Thyroid gland (tissue), 4 donors: Measurements from ENCODE around the gene RALGDS.

Experiments
- CTCF ChIP-seq, 6 experiments: fragments of 200-600 bp in 3 of 6; fragments of 450-650 bp in 3 of 6; sonication (generic) in 3 of 6; IDR thresholded peaks; one replicate each; pipeline ENCODE4 v1.5.1; 2016 to 2019; ENCODE audit warnings: antibody characterized with exemption in 6 of 6, mild to moderate bottlenecking in 2 of 6, inconsistent platforms in 1 of 6, moderate library complexity in 1 of 6
- POLR2A ChIP-seq, 2 donors: fragments of 450-650 bp; IDR thresholded peaks; one replicate each; pipeline ENCODE4 v1.6.1; 2017; ENCODE audit warnings: antibody characterized with exemption in 2 of 2, mild to moderate bottlenecking in 2 of 2, moderate library complexity in 1 of 2

- peak; percentile 93 to 98 (median 96) for TF ChIP-seq CTCF (IDR thresholded peaks at IDR 0.05)
- no peak for TF ChIP-seq POLR2A (IDR thresholded peaks at IDR 0.05)
Observed at GRCh38 chr9:133103183-133103986, 17.7 kb downstream of the RALGDS start.
